HG02981 (cell line): ENCODE results near the gene BCL2.
"Not testable (repeated sequence)": the region's sequence is repeated elsewhere in the genome, so short reads cannot be mapped to it uniquely, and the experiment has no call there.

Source experiments
- ATAC-seq: cut with Tn5 transposase; IDR thresholded peaks from one replicate; pipeline ENCODE4 v1.9.1; 2021; ENCODE audit warnings: mild to moderate bottlenecking, moderate library complexity; ENCODE audit not compliant: unreplicated experiment

The BCL2 gene

GRCh38 chr18:63237881-63238692 lies 81.5 kb downstream of the BCL2 start:
- no peak for ATAC-seq

- no peak for ATAC-seq
Measured at GRCh38 chr18:63236921-63237846, 82.4 kb downstream of the BCL2 start.

GRCh38 chr18:63236406-63236805 lies 83.2 kb downstream of the BCL2 start:
- no peak for ATAC-seq

- ATAC-seq: not testable (repeated sequence)
Measured at GRCh38 chr18:63235920-63236319, 83.6 kb downstream of the BCL2 start.

- no peak for ATAC-seq
Measured at GRCh38 chr18:63234841-63235240, 84.7 kb downstream of the BCL2 start.

- ATAC-seq: no peak
Measured at GRCh38 chr18:63234432-63234831, 85.1 kb downstream of the BCL2 start.

- no peak for ATAC-seq
Measured at GRCh38 chr18:63233334-63233733, 86.2 kb downstream of the BCL2 start.

- no peak for ATAC-seq
Measured at GRCh38 chr18:63232826-63233225, 86.7 kb downstream of the BCL2 start.

GRCh38 chr18:63229971-63230370 lies 89.6 kb downstream of the BCL2 start:
- no peak for ATAC-seq

GRCh38 chr18:63225434-63225833 lies 94.1 kb downstream of the BCL2 start:
- no peak for ATAC-seq

- no peak for ATAC-seq
Measured at GRCh38 chr18:63224630-63225029, 94.9 kb downstream of the BCL2 start.

- no peak for ATAC-seq
Measured at GRCh38 chr18:63223837-63224236, 95.7 kb downstream of the BCL2 start.

- no peak for ATAC-seq
Measured at GRCh38 chr18:63220903-63221302, 98.7 kb downstream of the BCL2 start.

- ATAC-seq: no peak
Measured at GRCh38 chr18:63218472-63218871, 101.1 kb downstream of the BCL2 start.

GRCh38 chr18:63216516-63217311 lies 102.9 kb downstream of the BCL2 start:
- ATAC-seq: peak; percentile 60

GRCh38 chr18:63213936-63214671 lies 105.5 kb downstream of the BCL2 start:
- no peak for ATAC-seq

GRCh38 chr18:63213331-63213900 lies 106.2 kb downstream of the BCL2 start:
- ATAC-seq: no peak

- no peak for ATAC-seq
Measured at GRCh38 chr18:63210521-63210920, 109.0 kb downstream of the BCL2 start.

GRCh38 chr18:63208676-63209075 lies 110.9 kb downstream of the BCL2 start:
- ATAC-seq: no peak

GRCh38 chr18:63207835-63208234 lies 111.7 kb downstream of the BCL2 start:
- ATAC-seq: no peak
